MCF 10A (cell line): Measurements from ENCODE around the gene FGF1. TPM values are rescaled to one million over a fixed set of nuclear protein-coding genes. Genes with fewer than 3 reads are reported as not detected.

Experiments
- BruUV-seq: library from RNA; stranded (reverse); fragments of 400-500 nt; replicated peaks from 2 replicates; lab custom pipeline; 2021; lab: Mats Ljungman, UMichigan
- CTCF ChIA-PET: fragments of 300-600 bp; sonication (Branson Sonifier 250); formaldehyde crosslinking; extraction: SDS; loops from one replicate; lab custom pipeline; 2021; ENCODE audit warnings: antibody characterized with exemption, inconsistent platforms; lab: Yijun Ruan, JAX
- POLR2A ChIA-PET: fragments of 300-600, 350-650 bp; sonication (Branson Sonifier 250); formaldehyde crosslinking; extraction: SDS; loops from one replicate; lab custom pipeline; 2020; ENCODE audit warnings: antibody characterized with exemption, inconsistent platforms; lab: Yijun Ruan, JAX
- DNase-seq: peaks from one replicate; pipeline ENCODE4 v3.0.0-alpha.2; 2018; ENCODE audit not compliant: unreplicated experiment
- H3K27ac Mint-ChIP-seq: one replicate; pipeline ENCODE4 v1.8.0; 2022; ENCODE audit warnings: mild to moderate bottlenecking, low read depth, mixed read lengths; ENCODE audit not compliant: unreplicated experiment
- H3K27me3 Mint-ChIP-seq: one replicate; pipeline ENCODE4 v1.8.0; 2022; ENCODE audit warnings: mixed read lengths; ENCODE audit not compliant: insufficient read depth, unreplicated experiment
- H3K36me3 Mint-ChIP-seq: one replicate; pipeline ENCODE4 v1.8.0; 2022; ENCODE audit warnings: mild to moderate bottlenecking, moderate library complexity, mixed read lengths; ENCODE audit not compliant: insufficient read depth, unreplicated experiment
- H3K4me1 Mint-ChIP-seq: one replicate; pipeline ENCODE4 v1.8.0; 2022; ENCODE audit warnings: mixed read lengths; ENCODE audit not compliant: insufficient read depth, unreplicated experiment
- H3K4me3 Mint-ChIP-seq: one replicate; pipeline ENCODE4 v1.8.0; 2022; ENCODE audit warnings: mild to moderate bottlenecking, moderate library complexity, mixed read lengths; ENCODE audit not compliant: unreplicated experiment
- H3K9me3 Mint-ChIP-seq: one replicate; pipeline ENCODE4 v1.8.0; 2022; ENCODE audit warnings: mixed read lengths; ENCODE audit not compliant: unreplicated experiment
- CTCF ChIP-seq: fragments of 200-600 bp; IDR thresholded peaks from one replicate; pipeline ENCODE4 v1.8.0; 2022; ENCODE audit warnings: antibody characterized with exemption, mild to moderate bottlenecking; ENCODE audit not compliant: unreplicated experiment
- intact Hi-C: fragments of 100-400 bp; cut with micrococcal nuclease; formaldehyde crosslinking; loops from 2 replicates; pipeline ENCODE4 v1.14.1; 2022
- total RNA-seq: library from RNA; stranded (reverse); gene quantifications from 2 replicates; pipeline ENCODE4 v1.2.3, GENCODE V29; 2022

FGF1 gene
- total RNA-seq, 1 experiment from 2014 or later: 0.65 TPM

- POLR2A ChIA-PET: interaction anchor here (0.7 kb wide), 1 partner anchor 10 kb away, joined by 3 read pairs; no protein-coding TSS in a partner anchor
- no peak overlapping the region for H3K4me3 Mint-ChIP-seq
- intact Hi-C loops: no loop called here
Measured at GRCh38 chr5:142542906-142543305, 143.0 kb downstream of the FGF1 start.

More at GRCh38 chr5:142542906-142543305, 143.0 kb downstream of the FGF1 start:
- Mint-ChIP-seq H3K27me3 (no peaks in the 10 kb centered on the region), H3K36me3 (no peaks in the 10 kb centered on the region), H3K4me1 (peaks cover 27% of the 10 kb centered on the region), H3K9me3 (no peaks in the 10 kb centered on the region), H3K27ac (no peak overlapping the region)
- no peak for DNase-seq
- no peak for TF ChIP-seq CTCF
- CTCF ChIA-PET: interaction anchor here (0.6 to 11.2 kb wide), 3 partner anchors 22 to 396 kb away, joined by 3 to 158 read pairs (median 3); no protein-coding TSS in a partner anchor
- no TSS peak for BruUV-seq

Other genes starting within 250 kb of the FGF1 start
- 54.3 and 58.9 TPM in 2 replicates for gene ARHGAP26, start 84.3 kb upstream of the FGF1 start, total RNA-seq